HCT116 (cell line): ENCODE data around the gene TNNC1. TPM values are rescaled to one million over a fixed set of nuclear protein-coding genes. Genes with fewer than 3 reads are reported as not detected.
A peak's percentile ranks its signal among the peaks of the same experiment; 100 is the strongest.

Source experiments
- ATAC-seq: fragments of 200-7000 bp; cut with Tn5 transposase; 2 replicates; pipeline ENCODE4 v1.9.1; 2020; ENCODE audit warnings: mild to moderate bottlenecking, moderate library complexity
- BruUV-seq: library from RNA; stranded (reverse); fragments of 400-500 nt; replicated peaks from 2 replicates; lab custom pipeline; 2021; lab: Mats Ljungman, UMichigan
- CTCF ChIA-PET: fragments of 300-600 bp; sonication (Branson Sonifier 250); formaldehyde crosslinking; loops from one replicate; lab custom pipeline; 2021; ENCODE audit warnings: antibody characterized with exemption; lab: Charles Lee
- POLR2A ChIA-PET: fragments of 300-600, 350-600 bp; sonication (Branson Sonifier 250); formaldehyde crosslinking; loops from one replicate; lab custom pipeline; 2021; ENCODE audit warnings: antibody characterized with exemption; lab: Charles Lee
- RAD21 ChIA-PET, 2 experiments: fragments of 300-600 bp; sonication (Branson Sonifier 250); formaldehyde crosslinking; loops; one replicate each; lab custom pipeline; 2023; ENCODE audit warnings: low total read pairs in 2 of 2; ENCODE audit not compliant: uncharacterized antibody in 2 of 2, unreplicated experiment in 2 of 2, low non-redundant PET in 1 of 2; lab: Charles Lee
- DNase-seq: peaks from one replicate; pipeline ENCODE4 v3.0.0-alpha.2; 2010; ENCODE audit warnings: low read depth, low spot score
- H2AFZ ChIP-seq: fragments of 200-600 bp; shearing (Covaris generic), sonication (generic); 2 replicates; pipeline ENCODE4 v1.6.1; 2017; ENCODE audit warnings: low read depth, mixed run types, mixed read lengths, antibody characterized with exemption, low read length; ENCODE audit not compliant: poor library complexity, severe bottlenecking
- H3K27ac ChIP-seq: 2 replicates; pipeline ENCODE4 v1.5.1; 2012; ENCODE audit warnings: low read depth, low read length
- H3K27me3 ChIP-seq: fragments of 200-600 bp; sonication (generic); 2 replicates; pipeline ENCODE4 v1.6.1; 2016; ENCODE audit warnings: mixed run types, low read length, mixed read lengths; ENCODE audit not compliant: insufficient read depth
- H3K36me3 ChIP-seq, 2 experiments: fragments of 200-500 bp in 1 of 2; fragments of 200-600 bp in 1 of 2; sonication (Bioruptor generic) in 1 of 2; sonication (generic) in 1 of 2; 2 replicates each; pipeline versions ENCODE4 v1.5.1 to v1.6.1; 2014 to 2016; ENCODE audit warnings: low read length in 2 of 2, inconsistent platforms in 1 of 2, mixed read lengths in 1 of 2, mixed run types in 1 of 2; ENCODE audit not compliant: insufficient read depth in 2 of 2, control insufficient read depth in 1 of 2
- H3K4me1 ChIP-seq, 2 experiments: fragments of 200-600 bp in 1 of 2; sonication (generic) in 1 of 2; 2 replicates each; pipeline versions ENCODE4 v1.5.1 to v1.6.1; 2012 to 2017; ENCODE audit warnings: low read length in 2 of 2, inconsistent platforms in 1 of 2, mild to moderate bottlenecking in 1 of 2, mixed read lengths in 1 of 2, mixed run types in 1 of 2, moderate library complexity in 1 of 2; ENCODE audit not compliant: insufficient read depth in 2 of 2, control insufficient read depth in 1 of 2
- H3K4me2 ChIP-seq: fragments of 200-600 bp; sonication (generic); 2 replicates; pipeline ENCODE4 v1.6.1; 2017; ENCODE audit warnings: mixed run types, low read length, mixed read lengths
- H3K4me3 ChIP-seq, 2 experiments: fragments of 200-600 bp in 1 of 2; sonication (generic) in 1 of 2; replicated peaks in 1 of 2; 2 replicates each; pipeline ENCODE4 v1.5.1; 2011 to 2016; ENCODE audit warnings: low read length in 2 of 2, control low read depth in 1 of 2, low read depth in 1 of 2, mild to moderate bottlenecking in 1 of 2, mixed read lengths in 1 of 2, mixed run types in 1 of 2
- H3K79me2 ChIP-seq: fragments of 200-600 bp; sonication (generic); 2 replicates; pipeline ENCODE4 v1.6.1; 2017; ENCODE audit warnings: mild to moderate bottlenecking, mixed run types, low read length, moderate library complexity, mixed read lengths; ENCODE audit not compliant: insufficient read depth
- H3K9ac ChIP-seq: fragments of 200-600 bp; sonication (generic); 2 replicates; pipeline ENCODE4 v1.6.1; 2016; ENCODE audit warnings: low read length, mixed read lengths
- H3K9me2 ChIP-seq: fragments of 200-600 bp; sonication (generic), shearing (Covaris generic); 2 replicates; pipeline ENCODE4 v1.6.1; 2017; ENCODE audit warnings: mixed run types, mild to moderate bottlenecking, moderate library complexity; ENCODE audit not compliant: insufficient read depth
- H3K9me3 ChIP-seq, 2 experiments: fragments of 200-500 bp in 1 of 2; fragments of 200-600 bp in 1 of 2; sonication (Bioruptor generic) in 1 of 2; sonication (generic) in 1 of 2; 2 replicates each; pipeline ENCODE4 v1.6.1; 2014 to 2017; ENCODE audit warnings: low read length in 2 of 2, mixed read lengths in 2 of 2, inconsistent platforms in 1 of 2, low read depth in 1 of 2, mild to moderate bottlenecking in 1 of 2, mixed run types in 1 of 2, moderate library complexity in 1 of 2; ENCODE audit not compliant: control insufficient read depth in 1 of 2, insufficient read depth in 1 of 2
- H4K20me1 ChIP-seq: fragments of 200-600 bp; sonication (generic), shearing (Covaris generic); 2 replicates; pipeline ENCODE4 v1.6.1; 2017; ENCODE audit warnings: mixed run types, mild to moderate bottlenecking, moderate library complexity; ENCODE audit not compliant: insufficient read depth
- CBX3 ChIP-seq: IDR thresholded peaks from 2 replicates; pipeline ENCODE4 v1.6.1; 2012; ENCODE audit warnings: low read depth
- CEBPB ChIP-seq: IDR thresholded peaks from 2 replicates; pipeline ENCODE4 v1.6.1; 2012; ENCODE audit warnings: low read depth
- EGR1 ChIP-seq: IDR thresholded peaks from 2 replicates; pipeline ENCODE4 v1.6.1; 2012; ENCODE audit warnings: low read depth
- ELF1 ChIP-seq: IDR thresholded peaks from 2 replicates; pipeline ENCODE4 v1.6.1; 2012; ENCODE audit warnings: low read depth, borderline replicate concordance
- EZH2 ChIP-seq: fragments of 200-600 bp; sonication (generic); IDR thresholded peaks from 2 replicates; pipeline ENCODE4 v1.6.1; 2017; ENCODE audit warnings: antibody characterized with exemption, mixed run types
- EZH2phosphoT487 ChIP-seq: fragments of 200-600 bp; IDR thresholded peaks from 2 replicates; pipeline ENCODE4 v1.6.1; 2018; ENCODE audit warnings: antibody characterized with exemption, borderline replicate concordance
- FOSL1 ChIP-seq: IDR thresholded peaks from 2 replicates; pipeline ENCODE4 v1.6.1; 2012; ENCODE audit warnings: low read depth
- JUND ChIP-seq: IDR thresholded peaks from 2 replicates; pipeline ENCODE4 v1.6.1; 2012
- POLR2AphosphoS5 ChIP-seq: IDR thresholded peaks from 2 replicates; pipeline ENCODE4 v1.6.1; 2011; ENCODE audit warnings: mild to moderate bottlenecking, low read depth, low read length, moderate library complexity
- RAD21 ChIP-seq: IDR thresholded peaks from 2 replicates; pipeline ENCODE4 v1.6.1; 2012; ENCODE audit warnings: low read depth, mild to moderate bottlenecking
- REST ChIP-seq: IDR thresholded peaks from 2 replicates; pipeline ENCODE4 v1.6.1; 2012; ENCODE audit warnings: low read depth
- SIN3A ChIP-seq: IDR thresholded peaks from 2 replicates; pipeline ENCODE4 v1.6.1; 2012; ENCODE audit warnings: low read depth
- TCF7L2 ChIP-seq: IDR thresholded peaks from 2 replicates; pipeline ENCODE4 v1.7.0; 2011; ENCODE audit warnings: borderline replicate concordance, inconsistent platforms; ENCODE audit not compliant: insufficient read depth, insufficient read length; ENCODE audit errors: extremely low read depth
- YY1 ChIP-seq: IDR thresholded peaks from 2 replicates; pipeline ENCODE4 v1.6.1; 2011; ENCODE audit warnings: low read length, low read depth, moderate library complexity, mild to moderate bottlenecking; ENCODE audit not compliant: insufficient replicate concordance; ENCODE audit errors: extremely low read depth
- ZBTB33 ChIP-seq: IDR thresholded peaks from 2 replicates; pipeline ENCODE4 v1.6.1; 2011; ENCODE audit warnings: mild to moderate bottlenecking, low read length, moderate library complexity; ENCODE audit not compliant: insufficient replicate concordance; ENCODE audit errors: extremely low read depth
- ZFX ChIP-seq: fragments of 450-650 bp; IDR thresholded peaks from 2 replicates; pipeline ENCODE4 v1.6.1; 2017
- ZNF274 ChIP-seq: fragments of 200-500 bp; sonication (Bioruptor generic); IDR thresholded peaks from 2 replicates; pipeline ENCODE4 v1.6.1; 2014; ENCODE audit warnings: mild to moderate bottlenecking, low read depth, low read length, inconsistent platforms
- intact Hi-C: fragments of 100-400 bp; cut with micrococcal nuclease; formaldehyde crosslinking; loops from 2 replicates; pipeline ENCODE4 v1.10.0; 2022
- total RNA-seq: library from RNA; stranded (reverse); gene quantifications from one replicate; pipeline ENCODE4 v1.2.1, GENCODE V29; 2021; ENCODE audit not compliant: unreplicated experiment
- TF ChIP-seq, protein P1 (sequence below): IDR thresholded peaks from 2 replicates; pipeline ENCODE4 v1.6.1; 2012

TNNC1 gene
- total RNA-seq, 1 experiment from 2014 or later, result 2.2 TPM

- no peak overlapping the region; the same call in 1 of the 2 replicates for H3K27ac ChIP-seq
- H3K9me2 ChIP-seq, result no peaks in the 10 kb centered on the region
- 0 out of 2 replicates have a peak overlapping the region, but pooled peaks have one; percentile 18 for H3K9ac ChIP-seq
- no peaks in the 10 kb centered on the region for H4K20me1 ChIP-seq
- H3K9me3 ChIP-seq, result no peaks in the 10 kb centered on the region
- CTCF ChIA-PET, result no interaction called here
- intact Hi-C loops, result no loop called here
- no TSS peak for BruUV-seq
- peak overlapping the region; percentile 89 for H3K4me2 ChIP-seq
- H3K36me3 ChIP-seq, result peaks cover 0 to 3% of the 10 kb centered on the region in 2 experiments; a peak in 1 of 4 replicates
- no peaks in the 10 kb centered on the region for H3K27me3 ChIP-seq
- H3K79me2 ChIP-seq, result peaks cover 17% of the 10 kb centered on the region
- no peak overlapping the region for H2AFZ ChIP-seq
- no peak for ATAC-seq
- no peak for DNase-seq
- no peak overlapping the region for H3K4me3 ChIP-seq
- peaks cover 46 to 66% of the 10 kb centered on the region in 2 experiments for H3K4me1 ChIP-seq
- POLR2A ChIA-PET, result no interaction called here
- RAD21 ChIA-PET, result interaction anchor here in 1 of 2 experiments (0.8 kb wide), 1 partner anchor 24 kb away, joined by 3 read pairs; no protein-coding TSS in a partner anchor
- TF ChIP-seq POLR2AphosphoS5 (no peak), ZBTB33 (no peak), EZH2phosphoT487 (no peak), EZH2 (no peak), ELF1 (no peak), REST (no peak), ZNF274 (no peak), TCF7L2 (no peak), RAD21 (no peak), EGR1 (no peak), FOSL1 (no peak), YY1 (no peak), ZFX (no peak), CEBPB (no peak), JUND (no peak), SIN3A (no peak), CBX3 (no peak)
- TF ChIP-seq, protein P1, sequence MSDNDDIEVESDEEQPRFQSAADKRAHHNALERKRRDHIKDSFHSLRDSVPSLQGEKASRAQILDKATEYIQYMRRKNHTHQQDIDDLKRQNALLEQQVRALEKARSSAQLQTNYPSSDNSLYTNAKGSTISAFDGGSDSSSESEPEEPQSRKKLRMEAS, result no peak
These were observed 1.7 kb downstream of the TNNC1 start for GRCh38 chr3:52452126-52452525.
